Measurements from ENCODE around the gene MTARC1. TPM values are rescaled to one million over a fixed set of nuclear protein-coding genes. Genes with fewer than 3 reads are reported as not detected.
A peak's percentile ranks its signal among the peaks of the same experiment; 100 is the strongest.

Gene MTARC1
- polyA plus RNA-seq, 1 experiment, result 2.6 TPM

GRCh38 chr1:220759147-220759546 lies 27.6 kb upstream of the MTARC1 start:
- Histone ChIP-seq H3K27ac (ENCODE audit: low read depth, low read length) (no peak overlapping the region), H3K4me3 (ENCODE audit: low read depth, low read length) (no peak overlapping the region), H3K27me3 (ENCODE audit: control insufficient read depth, insufficient read depth, low read length) (no peaks in the 10 kb centered on the region), H3K9me3 (ENCODE audit: control insufficient read depth, insufficient read depth, low read length) (no peaks in the 10 kb centered on the region)
- no peak for TF ChIP-seq CTCF (IDR thresholded peaks at IDR 0.05; ENCODE audit: low read depth, low read length)
- ChIA-PET POLR2A (no interaction called here), CTCF (interaction anchor here (3.2 kb wide), 1 partner anchor 26 kb away, joined by 23 read pairs; no protein-coding TSS in a partner anchor)
- DNase-seq (ENCODE audit: low read depth, low spot score), result no peak

GRCh38 chr1:220761688-220762427 lies 24.9 kb upstream of the MTARC1 start:
- no peak overlapping the region for H3K27ac ChIP-seq (ENCODE audit: low read depth, low read length)
- ChIA-PET POLR2A (no interaction called here), CTCF (interaction anchor here (0.9 to 2.0 kb wide), 3 partner anchors 15 to 42 kb away, joined by 3 to 19 read pairs (median 5); no protein-coding TSS in a partner anchor)
- no peaks in the 10 kb centered on the region for H3K9me3 ChIP-seq (ENCODE audit: control insufficient read depth, insufficient read depth, low read length)
- H3K4me3 ChIP-seq (ENCODE audit: low read depth, low read length), result no peak overlapping the region
- no peaks in the 10 kb centered on the region for H3K27me3 ChIP-seq (ENCODE audit: control insufficient read depth, insufficient read depth, low read length)
- DNase-seq (ENCODE audit: low read depth, low spot score), result no peak
- no peak for TF ChIP-seq CTCF (IDR thresholded peaks at IDR 0.05; ENCODE audit: low read depth, low read length)

GRCh38 chr1:220764757-220765156 lies 22.0 kb upstream of the MTARC1 start:
- no peaks in the 10 kb centered on the region for H3K9me3 ChIP-seq (ENCODE audit: control insufficient read depth, insufficient read depth, low read length)
- no peak overlapping the region for H3K4me3 ChIP-seq (ENCODE audit: low read depth, low read length)
- DNase-seq (ENCODE audit: low read depth, low spot score), result no peak
- H3K27ac ChIP-seq (ENCODE audit: low read depth, low read length), result no peak overlapping the region
- no peaks in the 10 kb centered on the region for H3K27me3 ChIP-seq (ENCODE audit: control insufficient read depth, insufficient read depth, low read length)
- ChIA-PET CTCF (interaction anchor here (1.2 kb wide), 1 partner anchor 9 kb away, joined by 4 read pairs; no protein-coding TSS in a partner anchor), POLR2A (no interaction called here)
- no peak for TF ChIP-seq CTCF (IDR thresholded peaks at IDR 0.05; ENCODE audit: low read depth, low read length)

- Histone ChIP-seq H3K27me3 (ENCODE audit: control insufficient read depth, insufficient read depth, low read length) (no peaks in the 10 kb centered on the region), H3K27ac (ENCODE audit: low read depth, low read length) (peak overlapping the region; percentile 32), H3K4me3 (ENCODE audit: low read depth, low read length) (no peak overlapping the region), H3K9me3 (ENCODE audit: control insufficient read depth, insufficient read depth, low read length) (no peaks in the 10 kb centered on the region)
- ChIA-PET CTCF (interaction anchor here (0.7 to 2.1 kb wide), 5 partner anchors 10 to 549 kb away, joined by 3 to 6 read pairs (median 4); partner anchors contain the start of gene MTARC2), POLR2A (interaction anchor here (0.8 to 0.9 kb wide), 2 partner anchors 20 to 34 kb away, joined by 4 read pairs; partner anchors contain the start of gene MTARC2)
- TF ChIP-seq CTCF (IDR thresholded peaks at IDR 0.05; ENCODE audit: low read depth, low read length), result no peak
- peak; percentile 24 for DNase-seq (ENCODE audit: low read depth, low spot score)
Observed at GRCh38 chr1:220767312-220768125, 19.2 kb upstream of the MTARC1 start.

All from AG04450 (cell line).